GM10266 (cell line): ENCODE results near the gene MRC2.

Experiments
- DNase-seq: peaks from one replicate; pipeline ENCODE4 v3.0.0; 2012; ENCODE audit errors: extremely low spot score
- TF ChIP-seq, protein P1 (sequence below): IDR thresholded peaks from 2 replicates; pipeline ENCODE4 v1.5.1; 2012; ENCODE audit warnings: mild to moderate bottlenecking, low read depth; ENCODE audit not compliant: control insufficient read depth, insufficient read depth; ENCODE audit errors: missing control alignments

MRC2 gene

GRCh38 chr17:62713086-62713881, 85.8 kb downstream of the MRC2 start:
- DNase-seq: no peak
- TF ChIP-seq, protein P1, sequence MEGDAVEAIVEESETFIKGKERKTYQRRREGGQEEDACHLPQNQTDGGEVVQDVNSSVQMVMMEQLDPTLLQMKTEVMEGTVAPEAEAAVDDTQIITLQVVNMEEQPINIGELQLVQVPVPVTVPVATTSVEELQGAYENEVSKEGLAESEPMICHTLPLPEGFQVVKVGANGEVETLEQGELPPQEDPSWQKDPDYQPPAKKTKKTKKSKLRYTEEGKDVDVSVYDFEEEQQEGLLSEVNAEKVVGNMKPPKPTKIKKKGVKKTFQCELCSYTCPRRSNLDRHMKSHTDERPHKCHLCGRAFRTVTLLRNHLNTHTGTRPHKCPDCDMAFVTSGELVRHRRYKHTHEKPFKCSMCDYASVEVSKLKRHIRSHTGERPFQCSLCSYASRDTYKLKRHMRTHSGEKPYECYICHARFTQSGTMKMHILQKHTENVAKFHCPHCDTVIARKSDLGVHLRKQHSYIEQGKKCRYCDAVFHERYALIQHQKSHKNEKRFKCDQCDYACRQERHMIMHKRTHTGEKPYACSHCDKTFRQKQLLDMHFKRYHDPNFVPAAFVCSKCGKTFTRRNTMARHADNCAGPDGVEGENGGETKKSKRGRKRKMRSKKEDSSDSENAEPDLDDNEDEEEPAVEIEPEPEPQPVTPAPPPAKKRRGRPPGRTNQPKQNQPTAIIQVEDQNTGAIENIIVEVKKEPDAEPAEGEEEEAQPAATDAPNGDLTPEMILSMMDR: no peak

DNA sequence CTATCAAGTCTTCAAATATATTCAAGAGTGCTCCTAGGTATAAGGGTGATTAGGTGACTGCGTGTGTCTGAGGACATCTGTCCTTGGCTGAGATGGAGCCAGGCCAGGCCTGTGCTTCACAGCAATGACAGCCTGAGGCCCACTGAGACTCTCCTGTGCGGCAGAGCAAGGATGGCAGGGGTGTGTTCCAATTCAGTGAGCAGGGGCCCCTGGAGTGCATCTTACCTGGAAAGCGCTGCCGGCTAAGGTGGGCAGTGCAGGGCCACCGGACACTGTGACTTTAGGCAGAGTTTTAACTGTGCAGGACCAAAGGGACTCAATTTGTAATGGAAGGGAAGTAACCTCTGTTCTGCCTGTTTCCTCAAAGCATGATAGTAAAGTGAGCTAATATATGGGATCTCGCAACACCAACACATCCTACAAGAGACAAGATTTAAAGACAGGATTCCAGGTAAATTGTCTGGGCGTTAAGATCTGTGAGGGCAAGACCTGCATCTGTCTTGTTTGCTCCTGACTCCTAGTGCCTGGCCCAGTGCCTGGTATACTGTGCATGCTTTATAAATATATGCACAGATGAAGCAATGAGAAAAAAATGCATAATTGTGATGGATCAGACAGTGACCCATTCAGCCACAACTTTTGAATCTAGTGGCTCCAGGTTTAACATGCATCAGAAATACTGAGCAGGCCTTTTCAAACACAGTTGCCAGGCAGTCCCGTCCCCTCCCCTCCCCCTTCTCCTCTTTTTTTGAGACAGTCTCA, 86.7 kb downstream of the MRC2 start:
- no peak for DNase-seq
- TF ChIP-seq, protein P1: no peak

DNA sequence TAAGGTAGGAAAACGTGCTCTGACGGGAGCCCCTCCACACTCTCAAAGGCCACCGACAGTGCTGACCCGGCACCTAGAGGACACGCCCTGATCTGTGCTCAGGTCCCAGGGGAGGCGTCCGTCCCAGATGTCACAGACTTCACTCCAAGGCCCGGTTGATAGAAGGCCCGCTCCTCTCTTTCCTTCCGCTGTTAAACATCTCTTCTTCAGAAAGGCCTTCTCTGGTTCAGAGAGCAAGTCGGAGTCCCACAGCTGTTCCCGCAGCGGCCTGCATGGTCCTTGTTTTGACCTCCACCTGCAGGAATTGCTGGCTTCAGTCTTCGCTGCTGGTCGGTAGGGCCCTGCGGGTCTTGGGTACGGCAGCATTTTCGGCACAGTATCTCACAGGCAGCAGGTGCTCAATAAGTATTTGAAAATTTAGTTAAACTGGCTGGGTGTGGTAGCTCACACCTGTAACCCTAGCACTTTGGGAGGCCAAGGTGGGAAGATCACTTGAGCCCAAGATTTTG, 88.5 kb downstream of the MRC2 start:
- TF ChIP-seq, protein P1: no peak
- DNase-seq: no peak

DNA sequence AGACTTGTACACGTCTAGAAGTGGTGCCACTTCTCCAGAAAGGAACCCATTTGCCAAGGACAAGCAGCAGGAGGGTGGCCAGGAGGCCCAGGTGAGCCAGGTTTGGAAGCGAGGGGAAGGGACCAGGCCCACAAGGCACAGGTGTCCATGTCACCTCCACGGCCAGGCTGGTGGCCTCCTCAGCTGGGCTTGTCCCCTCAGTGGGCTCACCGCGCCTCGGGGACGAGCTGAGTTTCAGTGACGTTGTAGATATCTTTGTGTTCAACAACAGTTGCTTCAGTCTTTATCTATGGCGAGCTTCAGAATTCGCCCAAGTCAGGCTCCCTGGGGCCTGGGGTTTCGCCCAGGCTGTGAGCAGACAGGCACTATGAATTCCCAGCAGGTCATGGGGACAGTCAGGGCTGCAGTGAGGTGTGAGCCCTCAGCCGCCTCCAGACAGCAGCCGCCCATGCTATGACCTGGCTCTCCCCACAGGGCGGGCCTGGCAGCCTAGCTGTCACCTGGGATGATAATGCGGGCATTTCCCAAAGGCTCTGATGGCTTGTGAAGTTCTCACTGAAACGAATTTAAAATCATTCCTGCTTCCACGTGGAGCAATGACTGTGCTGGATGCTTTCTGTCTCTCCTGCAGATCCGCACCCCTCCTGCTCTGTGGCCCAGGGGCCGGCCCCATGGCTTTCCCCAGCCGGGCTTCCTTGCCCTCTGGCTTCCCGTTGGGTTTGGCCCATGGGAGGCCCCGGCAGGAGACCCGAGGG, 89.5 kb downstream of the MRC2 start:
- TF ChIP-seq, protein P1: no peak
- DNase-seq: no peak

DNA sequence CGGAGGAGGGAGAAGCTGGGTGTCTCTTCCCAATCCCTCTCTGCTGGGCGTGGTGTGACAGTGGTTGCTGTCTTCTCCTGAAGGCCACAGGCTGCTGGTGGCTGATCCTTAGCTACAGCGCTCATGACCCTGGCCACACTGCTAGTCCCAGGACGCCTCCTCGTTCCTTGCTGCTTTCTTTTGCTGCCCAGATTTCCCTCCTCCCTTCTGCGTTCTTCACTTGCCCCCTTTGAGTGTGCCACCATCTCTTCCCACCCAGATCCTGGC, 90.1 kb downstream of the MRC2 start:
- TF ChIP-seq, protein P1: no peak
- DNase-seq: no peak

DNA sequence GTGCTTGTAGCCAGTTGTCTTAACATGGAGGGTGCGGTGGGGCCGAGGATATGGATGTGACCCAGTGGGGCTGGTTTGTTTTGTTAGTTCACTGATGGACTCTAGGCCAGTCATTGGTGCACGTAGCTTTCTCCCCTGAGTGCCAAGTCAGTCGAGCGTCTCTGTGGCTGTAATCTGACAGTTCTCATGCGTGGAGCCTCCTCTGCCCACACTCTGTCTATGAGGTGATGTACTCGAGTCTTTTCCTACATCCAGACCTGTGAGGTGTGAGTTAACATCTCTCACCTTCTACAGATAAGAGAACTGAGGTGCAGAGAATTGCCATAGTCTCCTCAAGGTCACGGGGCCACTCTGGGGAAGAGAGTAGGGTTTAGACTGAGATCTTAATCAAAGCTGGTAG, 90.4 kb downstream of the MRC2 start:
- TF ChIP-seq, protein P1: no peak
- no peak for DNase-seq
